Breast epithelium (tissue), 3 donors: ENCODE results near the gene ZMYND8.

Experiments used
- CTCF ChIP-seq, 3 donors: fragments of 450-650 bp; IDR thresholded peaks; one replicate each; pipeline ENCODE4 v1.5.1; 2016 to 2017; ENCODE audit warnings: antibody characterized with exemption in 3 of 3, mild to moderate bottlenecking in 3 of 3, moderate library complexity in 3 of 3
- POLR2A ChIP-seq: fragments of 450-650 bp; IDR thresholded peaks from one replicate; pipeline ENCODE4 v1.6.1; 2016; ENCODE audit warnings: antibody characterized with exemption, mild to moderate bottlenecking, moderate library complexity
- POLR2AphosphoS5 ChIP-seq, 3 donors: sonication (generic); formaldehyde crosslinking; IDR thresholded peaks; one replicate each; pipeline ENCODE4 v1.6.1; 2017; ENCODE audit warnings: antibody characterized with exemption in 3 of 3

- TF ChIP-seq CTCF (IDR thresholded peaks at IDR 0.05) (no peak), POLR2AphosphoS5 (IDR thresholded peaks at IDR 0.05) (peak in 1 of 3 donors; percentile 34), POLR2A (no peak)
Measured at GRCh38 chr20:47352332-47353238, 3.9 kb downstream of the ZMYND8 start.
